Activated naive CD8-positive, alpha-beta T cell treated with anti-CD3 and anti-CD28 coated beads, Interleukin-2, amount 10 ng/mL, durations not matched to agents 7 days and 5 days (primary cell): Measurements from ENCODE around the gene FIGLA. TPM values are rescaled to one million over a fixed set of nuclear protein-coding genes. Genes with fewer than 3 reads are reported as not detected.

Experiments used
- ATAC-seq: fragments of 150-1000 bp; cut with Tn5 transposase; one replicate; pipeline ENCODE4 v1.10.0; 2021; ENCODE audit warnings: low read depth, moderate library complexity
- POLR2A ChIA-PET: fragments of 350-600 bp; sonication (Branson Sonifier 250); formaldehyde crosslinking; loops from one replicate; lab custom pipeline; 2021; ENCODE audit warnings: antibody characterized with exemption; lab: Charles Lee
- DNase-seq: peaks from one replicate; pipeline ENCODE4 v3.0.0; 2021
- H3K27ac Mint-ChIP-seq: one replicate; pipeline ENCODE4 v1.8.0; 2022; ENCODE audit warnings: mild to moderate bottlenecking, mixed read lengths
- H3K27me3 Mint-ChIP-seq: one replicate; pipeline ENCODE4 v1.8.0; 2022; ENCODE audit warnings: mild to moderate bottlenecking, moderate library complexity, mixed read lengths
- H3K36me3 Mint-ChIP-seq: one replicate; pipeline ENCODE4 v1.8.0; 2021; ENCODE audit warnings: mild to moderate bottlenecking, mixed read lengths
- H3K4me1 Mint-ChIP-seq: one replicate; pipeline ENCODE4 v1.8.0; 2021; ENCODE audit warnings: mixed read lengths
- H3K4me3 Mint-ChIP-seq: one replicate; pipeline ENCODE4 v1.8.0; 2022; ENCODE audit warnings: mild to moderate bottlenecking, moderate library complexity, mixed read lengths
- H3K9me3 Mint-ChIP-seq: one replicate; pipeline ENCODE4 v1.8.0; 2021; ENCODE audit warnings: mixed read lengths
- total RNA-seq, 2 experiments: library from RNA; stranded (reverse); gene quantifications; one replicate each; pipeline ENCODE4 v1.2.3, GENCODE V29; 2021

The FIGLA gene
- total RNA-seq, 2 experiments from 2014 or later = not detected

- H3K27ac Mint-ChIP-seq = peak overlapping the region; percentile 28
- DNase-seq (no peak), ATAC-seq (no peak)
- H3K4me1 Mint-ChIP-seq = peaks cover 6% of the 10 kb centered on the region
- POLR2A ChIA-PET = no interaction called here
- H3K9me3 Mint-ChIP-seq = no peaks in the 10 kb centered on the region
- no peaks in the 10 kb centered on the region for H3K27me3 Mint-ChIP-seq
- H3K36me3 Mint-ChIP-seq = peaks cover 6% of the 10 kb centered on the region
- H3K4me3 Mint-ChIP-seq = no peak overlapping the region
Measured at GRCh38 chr2:70759446-70759845, 31.0 kb downstream of the FIGLA start.

- Mint-ChIP-seq H3K36me3 (peaks cover 6% of the 10 kb centered on the region), H3K4me1 (peaks cover 4% of the 10 kb centered on the region), H3K27me3 (no peaks in the 10 kb centered on the region), H3K27ac (no peak overlapping the region), H3K9me3 (no peaks in the 10 kb centered on the region), H3K4me3 (no peak overlapping the region)
- DNase-seq = no peak
- ATAC-seq = no peak
- POLR2A ChIA-PET = no interaction called here
Measured at GRCh38 chr2:70757966-70758365, 32.5 kb downstream of the FIGLA start.

- Mint-ChIP-seq H3K9me3 (no peaks in the 10 kb centered on the region), H3K27me3 (no peaks in the 10 kb centered on the region), H3K4me1 (peaks cover 4% of the 10 kb centered on the region), H3K27ac (no peak overlapping the region), H3K36me3 (peaks cover 6% of the 10 kb centered on the region), H3K4me3 (no peak overlapping the region)
- DNase-seq (no peak), ATAC-seq (no peak)
- POLR2A ChIA-PET = no interaction called here
Measured at GRCh38 chr2:70757360-70757759, 33.1 kb downstream of the FIGLA start.

- POLR2A ChIA-PET = no interaction called here
- H3K4me3 Mint-ChIP-seq = no peak overlapping the region
- ATAC-seq (no peak), DNase-seq (no peak)
- no peaks in the 10 kb centered on the region for H3K27me3 Mint-ChIP-seq
- H3K36me3 Mint-ChIP-seq = peaks cover 6% of the 10 kb centered on the region
- no peak overlapping the region for H3K27ac Mint-ChIP-seq
- peaks cover 2% of the 10 kb centered on the region for H3K4me1 Mint-ChIP-seq
- H3K9me3 Mint-ChIP-seq = no peaks in the 10 kb centered on the region
Measured at GRCh38 chr2:70756128-70756527, 34.3 kb downstream of the FIGLA start.

GRCh38 chr2:70753902-70754301 lies 36.5 kb downstream of the FIGLA start:
- H3K27ac Mint-ChIP-seq = no peak overlapping the region

GRCh38 chr2:70753031-70753430 lies 37.4 kb downstream of the FIGLA start:
- Mint-ChIP-seq H3K27ac (no peak overlapping the region), H3K4me1 (peaks cover 4% of the 10 kb centered on the region), H3K9me3 (peaks cover 4% of the 10 kb centered on the region), H3K4me3 (no peak overlapping the region), H3K27me3 (no peaks in the 10 kb centered on the region), H3K36me3 (peaks cover 3% of the 10 kb centered on the region)
- DNase-seq = no peak
- no peak for ATAC-seq
- POLR2A ChIA-PET = no interaction called here

More at GRCh38 chr2:70753902-70754301, 36.5 kb downstream of the FIGLA start:
- Mint-ChIP-seq H3K4me3 (no peak overlapping the region), H3K27me3 (no peaks in the 10 kb centered on the region), H3K36me3 (peaks cover 3% of the 10 kb centered on the region), H3K9me3 (peaks cover 3% of the 10 kb centered on the region), H3K4me1 (peaks cover under 1% of the 10 kb centered on the region)
- ATAC-seq (no peak), DNase-seq (no peak)
- POLR2A ChIA-PET = no interaction called here

GRCh38 chr2:70752396-70752795 lies 38.0 kb downstream of the FIGLA start:
- no peak overlapping the region for H3K4me3 Mint-ChIP-seq
- ATAC-seq (no peak), DNase-seq (no peak)
- H3K4me1 Mint-ChIP-seq = peaks cover 5% of the 10 kb centered on the region
- H3K9me3 Mint-ChIP-seq = peaks cover 6% of the 10 kb centered on the region
- POLR2A ChIA-PET = no interaction called here
- no peak overlapping the region for H3K27ac Mint-ChIP-seq
- no peaks in the 10 kb centered on the region for H3K27me3 Mint-ChIP-seq
- peaks cover 1% of the 10 kb centered on the region for H3K36me3 Mint-ChIP-seq

GRCh38 chr2:70751881-70752280 lies 38.6 kb downstream of the FIGLA start:
- H3K27me3 Mint-ChIP-seq = no peaks in the 10 kb centered on the region
- H3K4me3 Mint-ChIP-seq = no peak overlapping the region
- peaks cover 8% of the 10 kb centered on the region for H3K9me3 Mint-ChIP-seq
- DNase-seq (no peak), ATAC-seq (no peak)
- peaks cover 7% of the 10 kb centered on the region for H3K4me1 Mint-ChIP-seq
- POLR2A ChIA-PET = no interaction called here
- H3K36me3 Mint-ChIP-seq = no peaks in the 10 kb centered on the region
- H3K27ac Mint-ChIP-seq = no peak overlapping the region

GRCh38 chr2:70750320-70750719 lies 40.1 kb downstream of the FIGLA start:
- peaks cover 8% of the 10 kb centered on the region for H3K9me3 Mint-ChIP-seq
- H3K27ac Mint-ChIP-seq = no peak overlapping the region
- peaks cover 7% of the 10 kb centered on the region for H3K4me1 Mint-ChIP-seq
- POLR2A ChIA-PET = no interaction called here
- H3K4me3 Mint-ChIP-seq = no peak overlapping the region
- no peaks in the 10 kb centered on the region for H3K27me3 Mint-ChIP-seq
- no peaks in the 10 kb centered on the region for H3K36me3 Mint-ChIP-seq
- DNase-seq = no peak
- no peak for ATAC-seq

- no peaks in the 10 kb centered on the region for H3K36me3 Mint-ChIP-seq
- peaks cover 8% of the 10 kb centered on the region for H3K9me3 Mint-ChIP-seq
- no peak overlapping the region for H3K4me3 Mint-ChIP-seq
- H3K27me3 Mint-ChIP-seq = no peaks in the 10 kb centered on the region
- no peak overlapping the region for H3K27ac Mint-ChIP-seq
- DNase-seq = no peak
- no peak for ATAC-seq
- POLR2A ChIA-PET = no interaction called here
- H3K4me1 Mint-ChIP-seq = peaks cover 9% of the 10 kb centered on the region
Measured at GRCh38 chr2:70748002-70748784, 42.2 kb downstream of the FIGLA start.

- peak overlapping the region; percentile 33 for H3K27ac Mint-ChIP-seq
- DNase-seq = no peak
- peaks cover 8% of the 10 kb centered on the region for H3K9me3 Mint-ChIP-seq
- H3K36me3 Mint-ChIP-seq = no peaks in the 10 kb centered on the region
- no peak overlapping the region for H3K4me3 Mint-ChIP-seq
- ATAC-seq = no peak
- H3K4me1 Mint-ChIP-seq = peaks cover 9% of the 10 kb centered on the region
- no peaks in the 10 kb centered on the region for H3K27me3 Mint-ChIP-seq
- POLR2A ChIA-PET = no interaction called here
Measured at GRCh38 chr2:70747284-70747683, 43.2 kb downstream of the FIGLA start.

- DNase-seq (no peak), ATAC-seq (no peak)
- POLR2A ChIA-PET = interaction anchor here (0.6 kb wide), 1 partner anchor 18 kb away, joined by 3 read pairs; no protein-coding TSS in a partner anchor
- peaks cover 9% of the 10 kb centered on the region for H3K4me1 Mint-ChIP-seq
- H3K4me3 Mint-ChIP-seq = no peak overlapping the region
- peaks cover 8% of the 10 kb centered on the region for H3K9me3 Mint-ChIP-seq
- no peaks in the 10 kb centered on the region for H3K36me3 Mint-ChIP-seq
- H3K27me3 Mint-ChIP-seq = no peaks in the 10 kb centered on the region
- no peak overlapping the region for H3K27ac Mint-ChIP-seq
Measured at GRCh38 chr2:70746094-70746974, 44.1 kb downstream of the FIGLA start.

- H3K27me3 Mint-ChIP-seq = no peaks in the 10 kb centered on the region
- H3K27ac Mint-ChIP-seq = no peak overlapping the region
- ATAC-seq (no peak), DNase-seq (no peak)
- H3K9me3 Mint-ChIP-seq = peaks cover 8% of the 10 kb centered on the region
- H3K4me1 Mint-ChIP-seq = peaks cover 9% of the 10 kb centered on the region
- H3K4me3 Mint-ChIP-seq = no peak overlapping the region
- POLR2A ChIA-PET = no interaction called here
- H3K36me3 Mint-ChIP-seq = no peaks in the 10 kb centered on the region
Measured at GRCh38 chr2:70745276-70745825, 45.1 kb downstream of the FIGLA start.
